ENCODE results near the gene ZFHX3.

The ZFHX3 gene

DNA sequence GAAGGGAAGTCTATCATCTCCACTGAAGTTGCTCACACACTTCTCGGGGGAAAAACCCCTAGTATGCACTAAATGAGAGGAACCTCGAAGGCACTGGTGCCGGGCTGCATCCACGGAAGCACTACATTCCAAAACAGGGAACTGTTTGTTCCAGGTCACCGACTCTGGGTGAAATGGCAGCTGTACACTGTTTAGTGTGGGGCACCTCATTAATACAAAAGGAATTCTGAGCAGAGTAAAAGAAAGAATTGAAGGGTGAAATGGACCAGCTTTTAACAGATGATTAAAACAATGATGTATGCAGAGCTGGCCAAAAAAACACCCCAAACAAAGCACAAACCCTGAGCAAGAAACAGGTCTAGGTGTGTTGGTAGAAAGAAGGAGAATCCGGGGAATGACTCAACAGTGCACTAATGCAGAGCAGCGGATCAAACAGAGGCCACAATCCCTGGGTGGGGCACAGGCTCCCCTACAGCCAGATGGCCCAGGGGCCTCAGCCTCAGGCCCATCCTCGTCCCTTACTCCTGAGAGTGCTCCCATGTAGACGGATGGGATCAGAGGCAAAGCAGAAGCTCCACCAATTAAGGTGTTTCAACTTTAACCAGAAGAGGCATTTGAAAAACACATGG is 161.5 kb downstream of the ZFHX3 start:
- Histone ChIP-seq H3K27ac (ENCODE audit: low read length) (no peak overlapping the region), H3K4me3 (ENCODE audit: low read length) (no peak overlapping the region), H3K27me3 (ENCODE audit: insufficient read depth, low read length) (no peaks in the 10 kb centered on the region), H3K36me3 (ENCODE audit: insufficient read depth, low read depth, low read length) (no peaks in the 10 kb centered on the region), H3K4me1 (ENCODE audit: insufficient read depth, low read length) (no peaks in the 10 kb centered on the region), H3K9ac (ENCODE audit: low read depth, low read length) (no peak overlapping the region), H3K9me3 (ENCODE audit: insufficient read depth, low read depth, low read length) (no peaks in the 10 kb centered on the region)

DNA sequence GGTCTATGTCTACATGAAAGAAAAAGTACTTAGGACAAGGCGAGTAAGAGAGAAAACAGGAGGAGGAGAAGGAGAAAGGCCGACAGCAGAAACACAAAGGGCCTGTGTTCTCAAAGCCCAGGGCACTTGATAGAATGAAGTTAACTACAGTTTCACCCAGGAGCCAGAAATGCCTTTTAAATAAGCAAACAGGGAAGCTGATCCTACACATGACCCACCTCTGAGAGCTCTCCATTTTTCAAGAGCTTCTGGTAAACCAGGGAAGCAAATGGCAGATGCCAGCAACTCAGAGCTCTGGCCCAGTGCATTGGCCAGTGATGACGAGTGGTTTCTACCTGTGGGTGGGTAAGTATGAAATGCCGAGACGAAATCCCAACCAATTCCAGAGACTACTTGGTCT is 163.4 kb downstream of the ZFHX3 start:
- Histone ChIP-seq H3K27ac (ENCODE audit: low read length) (no peak overlapping the region), H3K4me3 (ENCODE audit: low read length) (no peak overlapping the region), H3K9ac (ENCODE audit: low read depth, low read length) (no peak overlapping the region), H3K9me3 (ENCODE audit: insufficient read depth, low read depth, low read length) (no peaks in the 10 kb centered on the region), H3K4me1 (ENCODE audit: insufficient read depth, low read length) (no peaks in the 10 kb centered on the region), H3K27me3 (ENCODE audit: insufficient read depth, low read length) (no peaks in the 10 kb centered on the region), H3K36me3 (ENCODE audit: insufficient read depth, low read depth, low read length) (no peaks in the 10 kb centered on the region)

DNA sequence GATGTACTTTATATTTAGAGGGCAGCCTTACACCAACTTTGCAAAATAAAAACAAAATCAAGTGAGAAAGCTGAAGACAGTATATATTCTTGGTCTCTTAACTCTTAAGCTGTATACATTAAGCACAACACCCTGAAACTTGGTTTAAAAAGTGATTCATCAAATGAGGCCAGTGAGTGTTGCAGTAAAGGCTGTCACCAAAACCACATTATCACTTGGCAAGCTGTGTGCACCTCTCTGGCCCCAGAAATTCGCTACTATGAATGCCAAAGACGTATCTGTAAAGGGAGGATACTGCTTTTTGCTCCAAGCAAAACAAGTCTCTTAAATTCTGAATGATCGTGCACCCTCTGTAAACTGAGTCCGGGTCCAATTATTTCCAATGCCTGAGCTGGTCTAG is 163.9 kb downstream of the ZFHX3 start:
- no peaks in the 10 kb centered on the region for H3K36me3 ChIP-seq (ENCODE audit: insufficient read depth, low read depth, low read length)
- no peak overlapping the region for H3K4me3 ChIP-seq (ENCODE audit: low read length)
- H3K27me3 ChIP-seq (ENCODE audit: insufficient read depth, low read length): no peaks in the 10 kb centered on the region
- no peaks in the 10 kb centered on the region for H3K9me3 ChIP-seq (ENCODE audit: insufficient read depth, low read depth, low read length)
- H3K27ac ChIP-seq (ENCODE audit: low read length): no peak overlapping the region
- H3K9ac ChIP-seq (ENCODE audit: low read depth, low read length): no peak overlapping the region
- H3K4me1 ChIP-seq (ENCODE audit: insufficient read depth, low read length): no peaks in the 10 kb centered on the region

DNA sequence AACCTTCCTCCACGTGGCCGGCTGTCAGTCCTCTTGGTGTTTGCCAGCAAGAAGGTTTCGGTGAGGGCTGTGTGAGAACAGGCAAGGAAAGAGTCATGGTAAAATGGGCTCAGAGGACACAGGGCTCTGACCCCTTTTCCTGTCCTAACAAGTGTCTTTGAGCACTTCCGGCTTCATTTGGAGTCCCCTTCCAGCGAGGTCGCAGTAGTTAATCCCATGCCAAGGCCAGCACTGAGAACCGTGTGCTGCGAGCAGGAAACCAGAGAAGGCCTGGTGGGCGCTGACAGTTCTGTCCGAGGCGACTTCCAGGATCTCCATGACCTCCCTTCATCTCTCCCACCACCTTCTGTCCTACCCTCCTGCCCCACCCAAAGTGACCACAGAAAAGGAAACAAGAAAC is 168.1 kb downstream of the ZFHX3 start:
- no peaks in the 10 kb centered on the region for H3K36me3 ChIP-seq (ENCODE audit: insufficient read depth, low read depth, low read length)
- H3K4me1 ChIP-seq (ENCODE audit: insufficient read depth, low read length): peaks cover 8% of the 10 kb centered on the region; the same call in 1 of the 2 replicates
- H3K27ac ChIP-seq (ENCODE audit: low read length): no peak overlapping the region
- no peak overlapping the region for H3K9ac ChIP-seq (ENCODE audit: low read depth, low read length)
- H3K9me3 ChIP-seq (ENCODE audit: insufficient read depth, low read depth, low read length): no peaks in the 10 kb centered on the region
- no peak overlapping the region for H3K4me3 ChIP-seq (ENCODE audit: low read length)
- no peaks in the 10 kb centered on the region for H3K27me3 ChIP-seq (ENCODE audit: insufficient read depth, low read length)

DNA sequence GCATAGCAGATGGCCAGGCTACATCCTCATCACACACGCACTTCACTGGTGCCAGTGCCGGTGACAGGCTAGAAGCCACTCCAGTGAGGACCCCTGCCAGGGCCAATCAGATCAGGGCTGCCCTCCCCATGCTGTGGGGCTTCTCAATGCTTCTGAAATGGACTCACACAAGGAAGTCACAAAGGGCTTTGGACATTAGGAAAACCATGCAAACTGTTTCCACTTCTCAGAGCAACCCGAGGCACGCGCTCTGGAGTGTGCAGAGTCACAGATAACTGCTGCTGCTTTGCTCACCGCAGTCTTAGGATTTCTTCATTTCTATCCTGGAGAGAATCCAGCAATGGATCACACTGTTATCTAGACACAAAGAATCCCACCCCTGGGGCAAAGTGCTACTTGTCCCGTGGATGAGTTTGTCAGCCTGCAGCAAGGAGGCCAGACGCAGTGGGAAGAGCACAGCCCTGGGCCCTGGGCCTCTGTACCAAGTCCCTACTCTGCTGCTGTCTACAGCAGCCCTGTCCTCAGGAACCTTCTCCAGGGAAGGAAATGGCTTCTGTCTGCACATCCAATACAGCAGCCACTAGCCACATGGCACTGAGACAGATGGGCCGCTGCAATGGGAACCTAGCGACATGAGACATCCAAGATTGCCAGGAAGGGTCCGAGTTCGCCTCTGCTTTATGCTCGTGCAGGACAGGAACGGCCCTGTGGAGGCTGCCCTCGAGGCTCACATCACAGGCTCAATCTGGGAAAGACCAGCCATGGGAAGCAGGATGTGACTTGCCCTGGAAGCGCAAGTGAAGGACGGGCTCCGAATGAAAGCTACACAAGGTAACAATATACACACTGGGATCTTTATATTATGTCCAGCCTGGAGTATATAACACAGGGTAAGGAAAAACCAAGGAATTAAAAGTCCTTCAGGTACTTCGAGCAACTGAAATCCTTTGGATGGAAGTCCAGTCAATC is 169.3 kb downstream of the ZFHX3 start:
- Histone ChIP-seq H3K9me3 (ENCODE audit: insufficient read depth, low read depth, low read length) (no peaks in the 10 kb centered on the region), H3K27ac (ENCODE audit: low read length) (no peak overlapping the region), H3K4me3 (ENCODE audit: low read length) (no peak overlapping the region), H3K9ac (ENCODE audit: low read depth, low read length) (no peak overlapping the region), H3K27me3 (ENCODE audit: insufficient read depth, low read length) (no peaks in the 10 kb centered on the region), H3K4me1 (ENCODE audit: insufficient read depth, low read length) (peaks cover 8% of the 10 kb centered on the region; the same call in 1 of the 2 replicates), H3K36me3 (ENCODE audit: insufficient read depth, low read depth, low read length) (no peaks in the 10 kb centered on the region)

DNA sequence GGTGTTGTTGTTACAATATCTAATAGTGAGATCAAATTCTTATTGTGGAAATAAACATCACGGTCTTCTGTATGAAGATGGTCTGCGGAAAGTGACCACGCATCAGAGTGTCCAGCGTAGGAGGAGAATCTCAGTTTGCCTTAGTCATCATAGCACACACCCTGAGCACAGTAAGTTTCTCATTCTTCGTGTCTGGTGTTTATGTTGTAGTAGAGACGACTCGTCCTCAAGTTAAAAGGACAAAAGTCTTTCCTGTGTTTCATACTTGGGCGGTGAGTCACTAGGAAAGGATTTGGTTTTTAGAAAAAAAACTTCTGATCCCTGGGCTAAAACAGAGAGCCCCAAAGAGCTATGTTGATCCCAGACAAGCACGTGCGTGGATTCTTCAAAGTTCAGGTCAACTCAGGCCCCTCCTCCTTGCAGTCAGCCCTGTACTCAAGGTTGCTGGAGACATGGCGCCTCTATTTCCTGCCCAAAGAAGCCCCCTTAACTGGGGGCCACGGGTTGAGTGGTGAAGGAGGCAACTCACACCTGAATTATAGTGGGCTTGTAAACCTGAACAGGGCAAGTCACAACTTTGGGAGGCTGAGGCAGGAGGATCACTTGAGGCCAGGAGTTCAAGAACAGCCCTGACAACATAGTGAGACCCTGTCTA is 170.4 kb downstream of the ZFHX3 start:
- Histone ChIP-seq H3K27ac (ENCODE audit: low read length) (no peak overlapping the region), H3K4me3 (ENCODE audit: low read length) (no peak overlapping the region), H3K4me1 (ENCODE audit: insufficient read depth, low read length) (peaks cover 8% of the 10 kb centered on the region; the same call in 1 of the 2 replicates), H3K27me3 (ENCODE audit: insufficient read depth, low read length) (no peaks in the 10 kb centered on the region), H3K9ac (ENCODE audit: low read depth, low read length) (no peak overlapping the region), H3K9me3 (ENCODE audit: insufficient read depth, low read depth, low read length) (peaks cover 5% of the 10 kb centered on the region; the same call in 1 of the 2 replicates), H3K36me3 (ENCODE audit: insufficient read depth, low read depth, low read length) (no peaks in the 10 kb centered on the region)

DNA sequence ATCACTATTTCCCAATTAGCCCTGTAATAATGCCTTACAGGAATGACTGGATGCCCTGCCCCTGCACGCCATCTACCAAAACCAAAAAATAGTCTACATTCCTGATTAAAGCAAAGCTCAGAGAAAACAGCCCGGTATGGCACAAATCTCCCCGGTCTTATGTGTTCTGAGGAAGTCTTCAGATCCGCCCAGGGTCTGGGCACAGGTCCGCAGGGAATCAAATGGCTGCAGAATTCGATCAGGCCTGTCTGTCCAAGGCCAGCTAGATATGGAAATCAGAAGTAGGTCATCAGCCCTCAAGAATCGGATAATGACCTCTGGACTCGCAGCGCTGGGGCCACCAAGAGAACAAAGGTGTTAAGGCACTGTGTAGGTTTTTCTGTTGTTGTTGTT is 171.0 kb downstream of the ZFHX3 start:
- H3K4me1 ChIP-seq (ENCODE audit: insufficient read depth, low read length): peaks cover 8% of the 10 kb centered on the region; the same call in 1 of the 2 replicates
- no peak overlapping the region for H3K9ac ChIP-seq (ENCODE audit: low read depth, low read length)
- H3K9me3 ChIP-seq (ENCODE audit: insufficient read depth, low read depth, low read length): peaks cover 6% of the 10 kb centered on the region; the same call in 1 of the 2 replicates
- no peaks in the 10 kb centered on the region for H3K36me3 ChIP-seq (ENCODE audit: insufficient read depth, low read depth, low read length)
- no peaks in the 10 kb centered on the region for H3K27me3 ChIP-seq (ENCODE audit: insufficient read depth, low read length)
- no peak overlapping the region for H3K4me3 ChIP-seq (ENCODE audit: low read length)
- no peak overlapping the region for H3K27ac ChIP-seq (ENCODE audit: low read length)

DNA sequence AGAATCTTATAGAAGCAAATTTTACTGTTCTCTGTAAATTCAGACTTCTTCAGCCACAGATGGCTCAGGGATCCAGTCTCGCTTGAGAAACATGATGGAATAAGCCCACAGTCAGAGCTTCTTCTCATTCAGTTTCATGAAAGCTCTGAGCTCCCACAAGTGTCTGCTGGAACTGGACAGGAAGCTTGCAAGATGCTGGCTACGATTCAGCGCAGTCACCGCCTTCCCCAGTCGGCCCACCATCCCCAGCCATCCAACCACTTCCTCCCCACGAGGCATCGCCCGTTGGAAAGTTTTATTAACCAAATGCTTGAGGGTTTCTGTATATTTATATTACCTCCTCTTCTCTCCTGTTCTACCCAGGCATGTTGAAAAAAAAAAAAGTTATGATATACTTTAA is 171.7 kb downstream of the ZFHX3 start:
- Histone ChIP-seq H3K9me3 (ENCODE audit: insufficient read depth, low read depth, low read length) (peaks cover 6% of the 10 kb centered on the region; the same call in 1 of the 2 replicates), H3K27ac (ENCODE audit: low read length) (no peak overlapping the region), H3K9ac (ENCODE audit: low read depth, low read length) (no peak overlapping the region), H3K27me3 (ENCODE audit: insufficient read depth, low read length) (no peaks in the 10 kb centered on the region), H3K4me1 (ENCODE audit: insufficient read depth, low read length) (peaks cover 8% of the 10 kb centered on the region; the same call in 1 of the 2 replicates), H3K4me3 (ENCODE audit: low read length) (no peak overlapping the region), H3K36me3 (ENCODE audit: insufficient read depth, low read depth, low read length) (no peaks in the 10 kb centered on the region)

DNA sequence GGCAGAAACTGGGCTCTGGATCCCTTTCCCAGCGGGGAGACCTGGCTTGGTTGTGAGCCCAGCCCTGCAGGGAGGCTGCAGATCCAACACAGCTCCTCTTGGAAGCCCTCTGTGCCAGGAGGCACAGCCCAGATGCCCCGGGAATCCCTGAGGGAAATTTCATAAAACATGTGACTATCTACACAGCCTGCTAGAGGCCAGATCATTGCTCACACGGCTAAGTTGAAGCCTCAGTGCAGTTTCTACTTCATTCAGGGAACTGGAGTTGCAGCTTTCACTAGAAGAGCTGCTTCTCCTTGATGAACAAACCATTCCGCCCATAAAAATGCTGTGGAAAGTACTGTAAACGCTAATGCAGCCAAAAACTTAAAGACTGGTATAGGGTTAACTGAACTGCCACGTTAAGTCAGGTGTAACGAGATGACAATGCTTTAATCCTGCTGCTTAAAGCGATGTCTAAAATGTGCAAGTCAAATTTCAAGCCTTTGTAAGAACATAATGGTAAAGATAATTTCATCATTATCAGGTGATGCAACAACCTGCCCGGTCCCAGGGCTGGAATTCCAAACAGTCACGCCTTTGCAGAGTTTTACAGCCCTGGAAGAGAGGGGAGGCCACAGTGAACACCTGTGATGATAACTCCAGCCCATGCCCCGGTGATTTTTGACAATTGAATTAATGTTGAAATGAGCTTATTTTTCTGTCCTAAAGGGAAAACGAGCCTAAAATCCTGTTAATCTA is 172.5 kb downstream of the ZFHX3 start:
- Histone ChIP-seq H3K9me3 (ENCODE audit: insufficient read depth, low read depth, low read length) (peaks cover 6% of the 10 kb centered on the region; the same call in 1 of the 2 replicates), H3K27me3 (ENCODE audit: insufficient read depth, low read length) (no peaks in the 10 kb centered on the region), H3K4me3 (ENCODE audit: low read length) (no peak overlapping the region), H3K9ac (ENCODE audit: low read depth, low read length) (no peak overlapping the region), H3K27ac (ENCODE audit: low read length) (no peak overlapping the region), H3K36me3 (ENCODE audit: insufficient read depth, low read depth, low read length) (no peaks in the 10 kb centered on the region), H3K4me1 (ENCODE audit: insufficient read depth, low read length) (peaks cover 8% of the 10 kb centered on the region; the same call in 1 of the 2 replicates)

DNA sequence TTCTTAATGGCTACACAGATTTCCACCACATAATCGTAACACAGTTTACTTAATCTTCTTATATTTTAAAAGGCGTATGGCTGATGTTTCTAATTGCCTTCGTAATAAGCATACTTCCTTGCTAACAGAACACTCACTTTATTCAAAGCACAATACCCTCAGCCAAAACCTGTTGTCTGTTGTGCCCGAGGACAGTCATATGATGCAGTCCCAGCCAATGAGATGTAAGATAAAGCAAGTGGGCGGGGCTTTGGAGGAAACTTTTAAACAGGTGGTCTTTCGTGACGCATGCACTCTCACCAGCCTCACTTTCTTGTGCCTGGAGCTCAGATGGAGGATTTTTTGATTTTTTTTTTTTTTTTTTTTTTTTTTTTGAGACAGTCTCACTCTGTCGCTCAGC is 174.1 kb downstream of the ZFHX3 start:
- no peaks in the 10 kb centered on the region for H3K36me3 ChIP-seq (ENCODE audit: insufficient read depth, low read depth, low read length)
- H3K27ac ChIP-seq (ENCODE audit: low read length): no peak overlapping the region
- H3K9ac ChIP-seq (ENCODE audit: low read depth, low read length): no peak overlapping the region
- no peaks in the 10 kb centered on the region for H3K27me3 ChIP-seq (ENCODE audit: insufficient read depth, low read length)
- no peak overlapping the region for H3K4me3 ChIP-seq (ENCODE audit: low read length)
- peaks cover 8% of the 10 kb centered on the region; the same call in 1 of the 2 replicates for H3K4me1 ChIP-seq (ENCODE audit: insufficient read depth, low read length)
- H3K9me3 ChIP-seq (ENCODE audit: insufficient read depth, low read depth, low read length): peaks cover 6% of the 10 kb centered on the region; the same call in 1 of the 2 replicates

DNA sequence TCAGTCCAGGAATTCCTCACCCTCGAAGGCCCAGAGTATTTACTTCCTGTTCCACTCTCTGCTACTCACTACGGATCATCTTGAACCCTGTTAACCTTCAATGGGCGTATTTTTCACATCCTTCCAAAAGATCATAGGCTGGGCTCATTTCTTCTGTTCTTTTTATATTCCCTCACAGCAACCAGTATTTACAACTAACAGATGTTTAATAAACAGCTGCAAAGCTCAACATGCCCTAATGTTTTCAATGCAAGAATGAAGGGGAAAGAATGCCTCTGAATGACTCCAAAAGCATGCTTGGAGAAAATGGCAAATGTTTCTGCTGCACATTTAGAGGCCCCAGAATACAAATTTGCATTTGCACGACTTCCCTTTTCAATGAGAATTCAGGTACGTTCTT is 174.9 kb downstream of the ZFHX3 start:
- H3K4me1 ChIP-seq (ENCODE audit: insufficient read depth, low read length): peaks cover 8% of the 10 kb centered on the region; the same call in 1 of the 2 replicates
- H3K9ac ChIP-seq (ENCODE audit: low read depth, low read length): no peak overlapping the region
- no peaks in the 10 kb centered on the region for H3K36me3 ChIP-seq (ENCODE audit: insufficient read depth, low read depth, low read length)
- no peaks in the 10 kb centered on the region for H3K27me3 ChIP-seq (ENCODE audit: insufficient read depth, low read length)
- H3K27ac ChIP-seq (ENCODE audit: low read length): no peak overlapping the region
- H3K9me3 ChIP-seq (ENCODE audit: insufficient read depth, low read depth, low read length): peaks cover 6% of the 10 kb centered on the region; the same call in 1 of the 2 replicates
- no peak overlapping the region for H3K4me3 ChIP-seq (ENCODE audit: low read length)

Data from iPS-20b (cell line).